Spleen (tissue), 7 donors: ENCODE data around the gene TRAF3IP3.

ENCODE experiments used
- POLR2A ChIP-seq, 3 donors: fragments of 450-650 bp; IDR thresholded peaks; one replicate each; pipeline ENCODE4 v1.5.1; 2017; ENCODE audit warnings: antibody characterized with exemption in 3 of 3, mild to moderate bottlenecking in 1 of 3
- POLR2AphosphoS5 ChIP-seq, 3 donors: sonication (generic); formaldehyde crosslinking; IDR thresholded peaks; one replicate each; pipeline ENCODE4 v1.5.1; 2017; ENCODE audit warnings: antibody characterized with exemption in 3 of 3
- TF ChIP-seq, protein P1 (sequence below), 11 experiments: fragments of 200-600 bp in 7 of 11; fragments of 450-650 bp in 4 of 11; sonication (generic) in 4 of 11; IDR thresholded peaks in 8 of 11; conservative IDR thresholded peaks in 3 of 11; 1 replicate in 7 of 11; 2 replicates in 4 of 11; pipeline versions ENCODE4 v1.4.0 to v1.8.0; 2016 to 2021; ENCODE audit warnings: antibody characterized with exemption in 11 of 11, inconsistent platforms in 4 of 11, mild to moderate bottlenecking in 1 of 11
- donor health status: DM: no; HTN: no; CAD: no; lungs with moderate emphysema.
- donor health status: DM: no; HTN: no; CAD: no.
- donor health status: DM: no; HTN: no; CAD: no.

- TF ChIP-seq, protein P1, sequence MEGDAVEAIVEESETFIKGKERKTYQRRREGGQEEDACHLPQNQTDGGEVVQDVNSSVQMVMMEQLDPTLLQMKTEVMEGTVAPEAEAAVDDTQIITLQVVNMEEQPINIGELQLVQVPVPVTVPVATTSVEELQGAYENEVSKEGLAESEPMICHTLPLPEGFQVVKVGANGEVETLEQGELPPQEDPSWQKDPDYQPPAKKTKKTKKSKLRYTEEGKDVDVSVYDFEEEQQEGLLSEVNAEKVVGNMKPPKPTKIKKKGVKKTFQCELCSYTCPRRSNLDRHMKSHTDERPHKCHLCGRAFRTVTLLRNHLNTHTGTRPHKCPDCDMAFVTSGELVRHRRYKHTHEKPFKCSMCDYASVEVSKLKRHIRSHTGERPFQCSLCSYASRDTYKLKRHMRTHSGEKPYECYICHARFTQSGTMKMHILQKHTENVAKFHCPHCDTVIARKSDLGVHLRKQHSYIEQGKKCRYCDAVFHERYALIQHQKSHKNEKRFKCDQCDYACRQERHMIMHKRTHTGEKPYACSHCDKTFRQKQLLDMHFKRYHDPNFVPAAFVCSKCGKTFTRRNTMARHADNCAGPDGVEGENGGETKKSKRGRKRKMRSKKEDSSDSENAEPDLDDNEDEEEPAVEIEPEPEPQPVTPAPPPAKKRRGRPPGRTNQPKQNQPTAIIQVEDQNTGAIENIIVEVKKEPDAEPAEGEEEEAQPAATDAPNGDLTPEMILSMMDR (IDR thresholded peaks at IDR 0.05 in 8 of 11, conservative IDR thresholded peaks at IDR 0.05 in 3 of 11): peak; percentile 87 to 99 (median 96)
- TF ChIP-seq POLR2AphosphoS5 (IDR thresholded peaks at IDR 0.05) (peak; percentile 70 to 90 (median 79)), POLR2A (IDR thresholded peaks at IDR 0.05) (no peak)
Measured at GRCh38 chr1:209747580-209748262, 8.1 kb upstream of the TRAF3IP3 start.
